ENCODE results near the gene RALGDS.

DNA sequence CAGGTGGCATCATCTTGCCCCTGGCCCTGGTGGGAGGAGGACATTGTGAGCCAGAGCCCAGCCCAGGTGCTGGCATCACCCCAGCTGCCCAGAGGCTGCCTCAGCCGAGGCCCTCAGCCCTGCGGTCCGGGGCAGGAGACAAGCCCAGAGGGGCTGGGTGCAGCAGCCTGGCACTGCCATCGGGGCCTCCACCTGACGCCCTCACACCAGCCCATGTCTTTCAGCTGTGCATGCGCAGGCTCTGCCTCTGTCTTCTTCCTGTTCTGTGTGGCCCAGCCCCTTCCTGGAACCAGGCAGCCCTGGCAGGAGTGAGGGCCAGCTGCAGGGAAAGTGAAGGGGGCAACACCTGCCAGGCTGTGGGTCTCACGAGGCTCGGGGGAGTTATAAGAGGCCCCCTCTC lies 64.0 kb downstream of the RALGDS start:
- TF ChIP-seq, protein P1, sequence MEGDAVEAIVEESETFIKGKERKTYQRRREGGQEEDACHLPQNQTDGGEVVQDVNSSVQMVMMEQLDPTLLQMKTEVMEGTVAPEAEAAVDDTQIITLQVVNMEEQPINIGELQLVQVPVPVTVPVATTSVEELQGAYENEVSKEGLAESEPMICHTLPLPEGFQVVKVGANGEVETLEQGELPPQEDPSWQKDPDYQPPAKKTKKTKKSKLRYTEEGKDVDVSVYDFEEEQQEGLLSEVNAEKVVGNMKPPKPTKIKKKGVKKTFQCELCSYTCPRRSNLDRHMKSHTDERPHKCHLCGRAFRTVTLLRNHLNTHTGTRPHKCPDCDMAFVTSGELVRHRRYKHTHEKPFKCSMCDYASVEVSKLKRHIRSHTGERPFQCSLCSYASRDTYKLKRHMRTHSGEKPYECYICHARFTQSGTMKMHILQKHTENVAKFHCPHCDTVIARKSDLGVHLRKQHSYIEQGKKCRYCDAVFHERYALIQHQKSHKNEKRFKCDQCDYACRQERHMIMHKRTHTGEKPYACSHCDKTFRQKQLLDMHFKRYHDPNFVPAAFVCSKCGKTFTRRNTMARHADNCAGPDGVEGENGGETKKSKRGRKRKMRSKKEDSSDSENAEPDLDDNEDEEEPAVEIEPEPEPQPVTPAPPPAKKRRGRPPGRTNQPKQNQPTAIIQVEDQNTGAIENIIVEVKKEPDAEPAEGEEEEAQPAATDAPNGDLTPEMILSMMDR (conservative IDR thresholded peaks at IDR 0.05) = no peak
- no peak for TF ChIP-seq ZFX (IDR thresholded peaks at IDR 0.05)

Measured in C4-2B (cell line).